ENCODE measurements around the gene HBM. TPM values are rescaled to one million over a fixed set of nuclear protein-coding genes. Genes with fewer than 3 reads are reported as not detected.

The HBM gene
- total RNA-seq, 2 donors from 2014 or later = not detected

- H3K27me3 ChIP-seq (ENCODE audit: control insufficient read depth, insufficient read depth, low read length, poor library complexity, severe bottlenecking) = no peaks in the 10 kb centered on the region
- WGBS, 2 experiments (ENCODE audit: insufficient coverage in 1 of 2, insufficient read length in 1 of 2) = 94 to 100% methylated on average over 1 to 2 of the region's 2 CpGs
- H3K9me3 ChIP-seq (ENCODE audit: control insufficient read depth, low read length) = no peaks in the 10 kb centered on the region
- Mint-ChIP-seq H3K9me3 (no peaks in the 10 kb centered on the region), H3K4me3 (no peak overlapping the region), H3K27me3 (ENCODE audit: insufficient read depth) (no peaks in the 10 kb centered on the region), H3K4me1 (peaks cover 7% of the 10 kb centered on the region), H3K27ac (no peak overlapping the region), H3K36me3 (ENCODE audit: low read depth) (peaks cover 18% of the 10 kb centered on the region)
- no peak overlapping the region for H3K9ac ChIP-seq (ENCODE audit: extremely low read depth, low read length, poor library complexity, severe bottlenecking)
- DNase-seq = no peak
- no peak overlapping the region for H3K4me3 ChIP-seq (ENCODE audit: low read length)
- H3K27ac ChIP-seq (ENCODE audit: low read depth, low read length) = no peak overlapping the region
- H3K36me3 ChIP-seq (ENCODE audit: control insufficient read depth, insufficient read depth, low read length) = peaks cover 5% of the 10 kb centered on the region
- TF ChIP-seq CTCF (conservative IDR thresholded peaks at IDR 0.05) = no peak
- no peaks in the 10 kb centered on the region for H3K4me1 ChIP-seq (ENCODE audit: control insufficient read depth, insufficient read depth, low read length)
Observed at GRCh38 chr16:118857-119256, 46.9 kb upstream of the HBM start.

GRCh38 chr16:119295-119694 lies 46.5 kb upstream of the HBM start:
- Histone ChIP-seq H3K36me3 (ENCODE audit: control insufficient read depth, insufficient read depth, low read length) (peaks cover 5% of the 10 kb centered on the region), H3K9me3 (ENCODE audit: control insufficient read depth, low read length) (no peaks in the 10 kb centered on the region), H3K4me1 (ENCODE audit: control insufficient read depth, insufficient read depth, low read length) (no peaks in the 10 kb centered on the region), H3K27ac (ENCODE audit: low read depth, low read length) (no peak overlapping the region), H3K27me3 (ENCODE audit: control insufficient read depth, insufficient read depth, low read length, poor library complexity, severe bottlenecking) (no peaks in the 10 kb centered on the region), H3K4me3 (ENCODE audit: low read length) (no peak overlapping the region), H3K9ac (ENCODE audit: extremely low read depth, low read length, poor library complexity, severe bottlenecking) (no peak overlapping the region)
- no peak for DNase-seq
- H3K4me1 Mint-ChIP-seq = peaks cover 7% of the 10 kb centered on the region
- WGBS, 2 experiments (ENCODE audit: insufficient coverage in 1 of 2, insufficient read length in 1 of 2) = 90 to 94% methylated on average over 4 to 5 of the region's 5 CpGs
- no peak for TF ChIP-seq CTCF (conservative IDR thresholded peaks at IDR 0.05)
- H3K27me3 Mint-ChIP-seq (ENCODE audit: insufficient read depth) = no peaks in the 10 kb centered on the region
- H3K4me3 Mint-ChIP-seq = no peak overlapping the region
- H3K27ac Mint-ChIP-seq = no peak overlapping the region
- H3K9me3 Mint-ChIP-seq = no peaks in the 10 kb centered on the region
- H3K36me3 Mint-ChIP-seq (ENCODE audit: low read depth) = peaks cover 18% of the 10 kb centered on the region

- Histone ChIP-seq H3K27me3 (ENCODE audit: control insufficient read depth, insufficient read depth, low read length, poor library complexity, severe bottlenecking) (no peaks in the 10 kb centered on the region), H3K27ac (ENCODE audit: low read depth, low read length) (no peak overlapping the region), H3K36me3 (ENCODE audit: control insufficient read depth, insufficient read depth, low read length) (peaks cover 5% of the 10 kb centered on the region), H3K9me3 (ENCODE audit: control insufficient read depth, low read length) (no peaks in the 10 kb centered on the region), H3K9ac (ENCODE audit: extremely low read depth, low read length, poor library complexity, severe bottlenecking) (no peak overlapping the region), H3K4me3 (ENCODE audit: low read length) (no peak overlapping the region), H3K4me1 (ENCODE audit: control insufficient read depth, insufficient read depth, low read length) (no peaks in the 10 kb centered on the region)
- Mint-ChIP-seq H3K27ac (no peak overlapping the region), H3K9me3 (no peaks in the 10 kb centered on the region), H3K4me3 (no peak overlapping the region), H3K4me1 (peaks cover 7% of the 10 kb centered on the region), H3K27me3 (ENCODE audit: insufficient read depth) (no peaks in the 10 kb centered on the region), H3K36me3 (ENCODE audit: low read depth) (peaks cover 18% of the 10 kb centered on the region)
- TF ChIP-seq CTCF (conservative IDR thresholded peaks at IDR 0.05) = no peak
- WGBS, 2 experiments (ENCODE audit: insufficient coverage in 1 of 2, insufficient read length in 1 of 2) = 83 to 100% methylated on average over 1 to 3 of the region's 3 CpGs
- no peak for DNase-seq
Observed at GRCh38 chr16:119835-120491, 45.8 kb upstream of the HBM start.
